Activated naive CD8-positive, alpha-beta T cell (primary cell): ENCODE measurements around the gene KBTBD6.
"Not testable (repeated sequence)": the region's sequence is repeated elsewhere in the genome, so short reads cannot be mapped to it uniquely, and the experiment has no call there.

Source experiments
- H3K27ac Mint-ChIP-seq: one replicate; pipeline ENCODE4 v1.8.0; 2021; ENCODE audit warnings: mixed read lengths
- H3K27me3 Mint-ChIP-seq: one replicate; pipeline ENCODE4 v1.8.0; 2021; ENCODE audit warnings: mixed read lengths
- H3K36me3 Mint-ChIP-seq: one replicate; pipeline ENCODE4 v1.8.0; 2021; ENCODE audit warnings: mixed read lengths
- H3K4me1 Mint-ChIP-seq: one replicate; pipeline ENCODE4 v1.8.0; 2021; ENCODE audit warnings: low read depth, mixed read lengths
- H3K4me3 Mint-ChIP-seq: one replicate; pipeline ENCODE4 v1.8.0; 2021; ENCODE audit warnings: mild to moderate bottlenecking, mixed read lengths
- H3K9me3 Mint-ChIP-seq: one replicate; pipeline ENCODE4 v1.8.0; 2021; ENCODE audit warnings: low read depth, mixed read lengths

Gene KBTBD6

DNA sequence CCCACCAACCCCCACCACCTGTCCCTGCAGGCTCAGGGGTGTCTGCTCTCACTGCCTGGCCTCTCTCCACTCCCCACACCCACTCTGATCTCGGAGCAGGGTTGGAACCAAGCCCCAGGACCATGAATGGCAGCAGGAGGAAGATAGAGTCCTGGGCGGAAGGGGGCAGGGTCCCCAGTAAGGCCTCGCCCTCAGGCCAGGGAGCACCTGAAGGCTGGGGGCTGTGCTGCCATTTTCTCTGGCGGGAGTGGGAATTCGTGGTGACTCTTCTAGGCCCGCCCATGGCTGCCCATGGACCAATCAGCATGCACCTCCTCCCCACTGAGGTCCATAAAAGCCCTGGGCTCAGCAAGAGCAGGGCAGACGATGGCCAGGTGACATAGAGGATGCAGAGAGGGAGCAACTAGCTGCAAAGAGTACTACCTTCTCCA lies 25.0 kb downstream of the KBTBD6 start:
- no peak overlapping the region for H3K4me3 Mint-ChIP-seq
- no peaks in the 10 kb centered on the region for H3K9me3 Mint-ChIP-seq
- no peak overlapping the region for H3K27ac Mint-ChIP-seq
- no peaks in the 10 kb centered on the region for H3K27me3 Mint-ChIP-seq
- no peaks in the 10 kb centered on the region for H3K36me3 Mint-ChIP-seq
- no peaks in the 10 kb centered on the region for H3K4me1 Mint-ChIP-seq

DNA sequence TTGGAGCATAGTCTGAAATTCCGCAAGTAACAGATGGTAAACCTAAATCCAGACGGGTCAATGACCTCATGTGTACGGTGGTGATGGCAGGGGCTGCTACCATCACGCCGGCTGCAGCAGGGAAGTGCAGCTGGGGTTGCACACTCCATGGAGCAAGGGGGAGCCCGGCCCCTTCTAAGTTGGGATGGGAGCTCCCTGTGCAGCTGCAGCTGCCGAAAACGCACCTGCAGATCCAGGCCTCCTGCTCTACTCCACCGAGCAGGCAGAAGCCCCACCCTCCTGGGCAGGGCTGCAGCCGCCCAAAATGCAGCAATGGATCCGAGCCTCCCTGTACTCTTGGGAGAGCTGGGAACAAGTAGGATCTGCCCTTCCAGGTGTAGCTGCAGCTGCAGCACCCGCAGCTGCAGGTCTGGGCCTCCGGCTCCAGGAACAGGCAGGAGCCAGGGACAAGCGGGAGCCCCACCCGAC lies 25.5 kb downstream of the KBTBD6 start:
- Mint-ChIP-seq H3K27ac (no peak overlapping the region), H3K36me3 (no peaks in the 10 kb centered on the region), H3K4me3 (no peak overlapping the region), H3K4me1 (no peaks in the 10 kb centered on the region), H3K27me3 (no peaks in the 10 kb centered on the region), H3K9me3 (no peaks in the 10 kb centered on the region)

DNA sequence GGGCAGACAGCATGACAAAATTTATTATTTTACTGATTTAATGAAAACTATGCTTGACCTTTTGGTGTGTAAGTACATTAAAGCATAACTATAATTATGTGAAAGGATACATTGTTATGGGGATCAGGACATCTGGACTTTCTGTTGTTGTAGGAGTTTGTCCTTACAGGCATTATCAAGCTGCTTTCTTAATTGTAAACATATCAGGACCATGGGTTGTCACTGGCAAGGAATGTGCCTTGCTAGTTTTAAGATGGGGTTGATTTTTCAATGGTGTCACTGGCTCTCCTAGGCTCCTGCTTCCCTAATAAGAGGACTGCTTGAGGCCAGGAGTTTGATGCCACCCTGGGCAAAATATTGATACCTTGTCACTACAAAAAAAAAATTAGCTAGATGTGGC lies 32.6 kb downstream of the KBTBD6 start:
- no peaks in the 10 kb centered on the region for H3K4me1 Mint-ChIP-seq
- no peaks in the 10 kb centered on the region for H3K36me3 Mint-ChIP-seq
- no peaks in the 10 kb centered on the region for H3K9me3 Mint-ChIP-seq
- no peaks in the 10 kb centered on the region for H3K27me3 Mint-ChIP-seq
- no peak overlapping the region for H3K27ac Mint-ChIP-seq
- H3K4me3 Mint-ChIP-seq, result no peak overlapping the region

DNA sequence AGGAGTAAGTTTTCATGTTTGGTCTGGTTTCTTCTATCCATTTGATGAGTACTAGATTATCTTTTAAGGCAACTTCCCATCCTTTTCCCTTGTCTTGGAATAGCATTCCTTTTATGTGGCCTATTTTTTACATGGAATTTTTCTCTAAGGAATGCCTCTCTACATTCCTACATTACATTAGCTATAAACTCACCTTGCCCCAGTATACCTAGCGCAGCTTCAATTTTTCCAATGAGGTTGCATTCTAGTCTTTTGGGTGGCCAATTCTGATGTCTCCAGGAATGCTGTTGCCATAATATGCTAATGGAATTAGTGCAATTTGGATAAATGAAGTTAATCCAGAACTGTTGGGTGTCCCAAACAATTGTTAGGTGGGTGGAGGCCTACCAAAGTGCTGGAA lies 33.8 kb downstream of the KBTBD6 start:
- Mint-ChIP-seq H3K36me3 (no peaks in the 10 kb centered on the region), H3K4me3 (no peak overlapping the region), H3K4me1 (no peaks in the 10 kb centered on the region), H3K27ac (no peak overlapping the region), H3K27me3 (no peaks in the 10 kb centered on the region), H3K9me3 (no peaks in the 10 kb centered on the region)

DNA sequence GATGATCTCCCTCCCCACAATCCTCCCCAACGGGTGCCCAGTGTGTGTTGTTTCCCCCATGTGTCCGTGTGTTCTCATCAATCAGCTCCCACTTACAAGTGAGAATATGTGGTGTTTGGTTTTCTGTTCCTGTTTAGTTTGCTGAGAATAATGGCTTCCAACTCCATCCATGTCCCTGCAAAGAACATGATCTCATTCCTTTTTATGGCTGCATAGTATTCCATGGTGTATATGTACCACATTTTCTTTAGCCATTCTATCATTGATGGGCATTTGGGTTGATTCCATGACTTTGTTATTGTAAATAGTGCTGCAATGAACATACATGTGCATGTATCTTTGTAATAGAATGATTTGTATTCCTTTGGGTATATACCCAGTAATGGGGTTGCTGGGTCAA lies 36.9 kb downstream of the KBTBD6 start:
- H3K4me1 Mint-ChIP-seq, H3K27me3 Mint-ChIP-seq, H3K27ac Mint-ChIP-seq, H3K36me3 Mint-ChIP-seq, H3K4me3 Mint-ChIP-seq, H3K9me3 Mint-ChIP-seq: not testable (repeated sequence)

DNA sequence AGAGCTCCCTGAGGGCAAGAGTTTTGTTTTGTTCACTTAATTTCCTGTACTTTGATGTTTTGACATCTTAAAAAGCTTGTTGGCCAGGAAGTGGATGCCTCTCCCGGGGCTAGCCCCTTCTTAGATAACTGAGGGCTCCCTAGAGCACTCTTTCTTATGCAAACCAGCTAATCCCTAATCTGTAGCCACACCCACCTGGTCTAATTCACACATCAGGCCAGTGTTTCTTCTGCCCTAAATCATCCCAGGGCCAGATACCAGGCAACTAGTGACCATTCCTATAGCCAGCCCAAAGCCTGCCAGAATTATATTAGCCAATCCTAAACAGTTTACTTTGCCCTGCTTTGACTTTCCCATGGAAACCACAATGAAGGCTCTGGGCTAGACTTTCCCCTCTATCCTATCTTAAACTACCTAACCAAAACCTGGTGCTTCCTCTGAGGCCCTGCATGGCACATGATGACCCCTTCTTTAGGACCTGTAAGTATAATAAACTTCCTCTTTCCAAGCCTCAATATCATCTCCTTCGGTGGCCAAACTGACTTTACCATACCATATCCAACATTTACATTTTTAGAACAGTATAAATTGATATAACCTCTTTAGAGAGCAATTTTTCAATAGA lies 46.5 kb downstream of the KBTBD6 start:
- no peak overlapping the region for H3K4me3 Mint-ChIP-seq
- peaks cover 15% of the 10 kb centered on the region for H3K36me3 Mint-ChIP-seq
- H3K9me3 Mint-ChIP-seq, result peaks cover 3% of the 10 kb centered on the region
- H3K4me1 Mint-ChIP-seq, result no peaks in the 10 kb centered on the region
- H3K27me3 Mint-ChIP-seq, result no peaks in the 10 kb centered on the region
- no peak overlapping the region for H3K27ac Mint-ChIP-seq

DNA sequence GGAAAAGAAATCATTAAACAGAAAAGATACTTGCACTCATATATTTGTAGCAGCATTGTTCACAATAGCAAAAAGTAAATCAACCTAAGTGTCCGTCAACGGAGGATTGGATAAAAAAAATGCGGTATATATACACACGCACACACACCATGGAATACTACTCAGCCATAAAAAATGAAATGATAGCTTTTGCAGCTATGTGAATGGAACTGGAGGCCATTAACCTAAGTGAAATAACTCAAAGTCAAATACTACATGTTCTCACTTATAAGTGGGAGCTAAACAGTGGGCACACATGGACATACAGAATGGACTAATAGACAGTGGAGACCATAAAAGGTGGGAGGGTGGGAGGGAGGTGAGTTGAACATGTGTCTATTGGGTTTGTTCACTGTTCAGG lies 52.9 kb downstream of the KBTBD6 start:
- H3K27ac Mint-ChIP-seq, result no peak overlapping the region
- no peaks in the 10 kb centered on the region for H3K9me3 Mint-ChIP-seq
- H3K4me3 Mint-ChIP-seq, result no peak overlapping the region
- H3K36me3 Mint-ChIP-seq, result peaks cover 22% of the 10 kb centered on the region
- H3K27me3 Mint-ChIP-seq, result no peaks in the 10 kb centered on the region
- H3K4me1 Mint-ChIP-seq, result no peaks in the 10 kb centered on the region
